HepG2 (cell line): Measurements from ENCODE around the gene CPPED1. TPM values are rescaled to one million over a fixed set of nuclear protein-coding genes. Genes with fewer than 3 reads are reported as not detected.

Source experiments
- FOXA1 ChIP-seq, 2 experiments: fragments of 450-650 bp in 1 of 2; sonication (generic) in 1 of 2; formaldehyde crosslinking in 1 of 2; IDR thresholded peaks; 2 replicates each; pipeline versions ENCODE4 v1.4.0 to v1.6.1; 2016 to 2020; ENCODE audit warnings: missing genetic modification reagents in 1 of 2
- FOXP1 ChIP-seq, 2 experiments: fragments of 450-650 bp in 1 of 2; IDR thresholded peaks; 2 replicates each; pipeline ENCODE4 v1.6.1; 2017 to 2018; ENCODE audit warnings: antibody characterized with exemption in 1 of 2
- GFI1 ChIP-seq: sonication (generic); formaldehyde crosslinking; IDR thresholded peaks from 2 replicates; pipeline ENCODE4 v1.5.0; 2020; ENCODE audit warnings: missing genetic modification reagents, mild to moderate bottlenecking, borderline replicate concordance
- HDAC1 ChIP-seq: sonication (generic); formaldehyde crosslinking; IDR thresholded peaks from 2 replicates; pipeline ENCODE4 v1.5.1; 2020; ENCODE audit warnings: mild to moderate bottlenecking, missing genetic modification reagents
- HIVEP1 ChIP-seq: sonication (generic); formaldehyde crosslinking; IDR thresholded peaks from 2 replicates; pipeline ENCODE4 v1.4.0; 2020; ENCODE audit warnings: mild to moderate bottlenecking, missing genetic modification reagents
- IKZF4 ChIP-seq: sonication (generic); formaldehyde crosslinking; IDR thresholded peaks from 2 replicates; pipeline ENCODE4 v1.5.1; 2020; ENCODE audit warnings: borderline replicate concordance, mild to moderate bottlenecking, low read depth, missing genetic modification reagents; ENCODE audit errors: not compliant biosample characterization
- KAT8 ChIP-seq: IDR thresholded peaks from 2 replicates; pipeline ENCODE4 v1.6.1; 2016; ENCODE audit warnings: missing genetic modification reagents, missing compliant biosample characterization
- KLF11 ChIP-seq: IDR thresholded peaks from 2 replicates; pipeline ENCODE4 v1.6.1; 2016; ENCODE audit warnings: missing compliant biosample characterization
- SSRP1 ChIP-seq: IDR thresholded peaks from 2 replicates; pipeline ENCODE4 v1.6.1; 2016; ENCODE audit warnings: control low read depth
- TEAD3 ChIP-seq: optimal IDR thresholded peaks from 2 replicates; pipeline ENCODE3; 2016; ENCODE audit warnings: borderline replicate concordance
- ZBTB38 ChIP-seq: sonication (generic); formaldehyde crosslinking; IDR thresholded peaks from 2 replicates; pipeline ENCODE4 v1.5.1; 2020; ENCODE audit warnings: mild to moderate bottlenecking, missing genetic modification reagents
- ZNF292 ChIP-seq: sonication (generic); formaldehyde crosslinking; IDR thresholded peaks from 2 replicates; pipeline ENCODE4 v1.8.1; 2022; ENCODE audit warnings: mild to moderate bottlenecking, low read depth, missing genetic modification reagents, borderline replicate concordance
- ZNF451 ChIP-seq: sonication (generic); formaldehyde crosslinking; IDR thresholded peaks from 2 replicates; pipeline ENCODE4 v1.5.0; 2020; ENCODE audit warnings: mild to moderate bottlenecking, missing genetic modification reagents
- polyA plus RNA-seq, 8 experiments: library from polyadenylated mRNA; depleted of rRNA in 3 of 8; stranded (reverse) in 7 of 8; unstranded in 1 of 8; fragments of >200 nt; fragmentation: Illumina TruSeq in 4 of 8; extraction: Trizol in 4 of 8; gene quantifications; 2 replicates each; pipeline versions ENCODE4 v1.2.1 to v1.2.3, GENCODE V29; 2011 to 2016; ENCODE audit warnings: low read depth in 4 of 8, missing spikeins in 1 of 8, mixed read lengths in 1 of 8; ENCODE audit not compliant: insufficient read depth in 1 of 8
- total RNA-seq, 5 experiments: library from RNA; depleted of rRNA; stranded (reverse); fragments of >200 nt; fragmentation: Illumina TruSeq; extraction: Trizol; gene quantifications; 2 replicates each; pipeline ENCODE4 v1.2.3, GENCODE V29; 2016; ENCODE audit warnings: low read depth in 1 of 5
- TF ChIP-seq, protein P1 (sequence below): sonication (generic); formaldehyde crosslinking; IDR thresholded peaks from 2 replicates; pipeline ENCODE4 v1.5.0; 2020; ENCODE audit warnings: mild to moderate bottlenecking, missing genetic modification reagents
- TF ChIP-seq, protein P2 (sequence below): sonication (generic); formaldehyde crosslinking; IDR thresholded peaks from 2 replicates; pipeline ENCODE4 v1.5.1; 2020; ENCODE audit warnings: missing genetic modification reagents, mild to moderate bottlenecking, borderline replicate concordance
- TF ChIP-seq, protein P3 (sequence below): IDR thresholded peaks from 2 replicates; pipeline ENCODE4 v1.6.1; 2016; ENCODE audit warnings: mild to moderate bottlenecking
- TF ChIP-seq, protein P4 (sequence below): IDR thresholded peaks from 2 replicates; pipeline ENCODE4 v1.6.1; 2012; ENCODE audit warnings: low read depth, low read length, improper control_type of control experiment
- TF ChIP-seq, protein P5 (sequence below): sonication (generic); formaldehyde crosslinking; IDR thresholded peaks from 2 replicates; pipeline ENCODE4 v1.5.0; 2020; ENCODE audit warnings: missing genetic modification reagents

Gene CPPED1
- total and polyA plus RNA-seq, 2 of the 13 experiments (the other 11 are each of a cell fraction or from before 2014, with no cell fraction given) = 66.6 to 71.3 TPM

DNA sequence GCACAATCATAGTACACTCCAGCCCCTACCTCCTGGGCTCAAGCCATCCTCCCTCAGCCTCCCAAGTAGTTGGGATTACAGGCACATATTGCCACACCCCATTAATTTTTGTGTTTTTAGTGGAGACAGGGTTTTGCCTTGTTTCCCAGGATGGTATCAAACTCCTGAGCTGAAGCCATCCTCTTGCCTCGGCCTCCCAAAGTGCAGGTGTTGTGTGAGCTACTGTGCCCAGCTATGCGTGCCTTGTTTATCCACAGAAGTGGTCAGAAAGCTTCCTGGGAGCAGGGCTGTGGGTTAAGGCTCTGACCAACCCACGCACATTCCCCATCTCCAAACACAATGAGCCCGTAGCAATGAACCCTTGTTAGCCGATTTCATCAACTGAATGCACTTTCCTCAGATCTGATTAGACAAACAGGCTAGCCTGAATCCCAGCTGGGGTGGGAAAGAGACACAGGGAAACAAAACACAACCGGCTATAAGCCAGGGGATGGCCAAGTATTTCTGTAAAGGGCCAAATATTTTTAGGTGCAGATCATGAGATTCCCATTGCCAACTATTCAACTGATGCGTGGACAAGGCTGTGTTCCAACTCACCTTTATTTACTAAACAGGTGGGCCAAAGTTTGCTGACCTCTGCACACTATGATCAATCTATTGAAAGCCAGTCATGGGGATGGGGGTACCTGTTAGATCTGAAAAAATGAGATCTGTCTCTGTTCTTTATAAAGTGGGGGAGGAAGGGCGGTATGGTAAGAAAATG lies 193.6 kb downstream of the CPPED1 start (continued):
- TF ChIP-seq, protein P1, sequence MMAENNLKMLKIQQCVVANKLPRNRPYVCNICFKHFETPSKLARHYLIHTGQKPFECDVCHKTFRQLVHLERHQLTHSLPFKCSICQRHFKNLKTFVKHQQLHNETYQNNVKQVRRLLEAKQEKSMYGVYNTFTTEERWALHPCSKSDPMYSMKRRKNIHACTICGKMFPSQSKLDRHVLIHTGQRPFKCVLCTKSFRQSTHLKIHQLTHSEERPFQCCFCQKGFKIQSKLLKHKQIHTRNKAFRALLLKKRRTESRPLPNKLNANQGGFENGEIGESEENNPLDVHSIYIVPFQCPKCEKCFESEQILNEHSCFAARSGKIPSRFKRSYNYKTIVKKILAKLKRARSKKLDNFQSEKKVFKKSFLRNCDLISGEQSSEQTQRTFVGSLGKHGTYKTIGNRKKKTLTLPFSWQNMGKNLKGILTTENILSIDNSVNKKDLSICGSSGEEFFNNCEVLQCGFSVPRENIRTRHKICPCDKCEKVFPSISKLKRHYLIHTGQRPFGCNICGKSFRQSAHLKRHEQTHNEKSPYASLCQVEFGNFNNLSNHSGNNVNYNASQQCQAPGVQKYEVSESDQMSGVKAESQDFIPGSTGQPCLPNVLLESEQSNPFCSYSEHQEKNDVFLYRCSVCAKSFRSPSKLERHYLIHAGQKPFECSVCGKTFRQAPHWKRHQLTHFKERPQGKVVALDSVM = peak; percentile 86
- TF ChIP-seq ZNF451 (CRISPR knock-in tag) (peak; percentile 54; the same call in 1 of the 2 replicates), ZNF292 (CRISPR knock-in tag) (peak; percentile 55; the same call in 1 of the 2 replicates), IKZF4 (CRISPR knock-in tag) (peak; percentile 33), TEAD3 (peak; percentile 19), HIVEP1 (CRISPR knock-in tag) (0 out of 2 replicates have a peak, but pooled peaks have one; percentile 48), KAT8 (CRISPR knock-in tag) (0 out of 2 replicates have a peak, but pooled peaks have one; percentile 32), ZBTB38 (CRISPR knock-in tag) (peak; percentile 88), FOXP1 (IDR thresholded peaks at IDR 0.05) (no peak), FOXP1 (CRISPR knock-in tag; IDR thresholded peaks at IDR 0.05) (peak; percentile 8; the same call in 1 of the 2 replicates), SSRP1 (CRISPR knock-in tag) (peak; percentile 27; the same call in 1 of the 2 replicates), FOXA1 (IDR thresholded peaks at IDR 0.05) (no peak), FOXA1 (CRISPR knock-in tag; IDR thresholded peaks at IDR 0.05) (peak; percentile 69), HDAC1 (CRISPR knock-in tag) (0 out of 2 replicates have a peak, but pooled peaks have one; percentile 24), KLF11 (CRISPR knock-in tag) (peak; percentile 14; the same call in 1 of the 2 replicates), GFI1 (CRISPR knock-in tag) (no peak)
- TF ChIP-seq, protein P2, sequence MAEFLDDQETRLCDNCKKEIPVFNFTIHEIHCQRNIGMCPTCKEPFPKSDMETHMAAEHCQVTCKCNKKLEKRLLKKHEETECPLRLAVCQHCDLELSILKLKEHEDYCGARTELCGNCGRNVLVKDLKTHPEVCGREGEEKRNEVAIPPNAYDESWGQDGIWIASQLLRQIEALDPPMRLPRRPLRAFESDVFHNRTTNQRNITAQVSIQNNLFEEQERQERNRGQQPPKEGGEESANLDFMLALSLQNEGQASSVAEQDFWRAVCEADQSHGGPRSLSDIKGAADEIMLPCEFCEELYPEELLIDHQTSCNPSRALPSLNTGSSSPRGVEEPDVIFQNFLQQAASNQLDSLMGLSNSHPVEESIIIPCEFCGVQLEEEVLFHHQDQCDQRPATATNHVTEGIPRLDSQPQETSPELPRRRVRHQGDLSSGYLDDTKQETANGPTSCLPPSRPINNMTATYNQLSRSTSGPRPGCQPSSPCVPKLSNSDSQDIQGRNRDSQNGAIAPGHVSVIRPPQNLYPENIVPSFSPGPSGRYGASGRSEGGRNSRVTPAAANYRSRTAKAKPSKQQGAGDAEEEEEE (CRISPR knock-in tag) = no peak
- TF ChIP-seq, protein P3, sequence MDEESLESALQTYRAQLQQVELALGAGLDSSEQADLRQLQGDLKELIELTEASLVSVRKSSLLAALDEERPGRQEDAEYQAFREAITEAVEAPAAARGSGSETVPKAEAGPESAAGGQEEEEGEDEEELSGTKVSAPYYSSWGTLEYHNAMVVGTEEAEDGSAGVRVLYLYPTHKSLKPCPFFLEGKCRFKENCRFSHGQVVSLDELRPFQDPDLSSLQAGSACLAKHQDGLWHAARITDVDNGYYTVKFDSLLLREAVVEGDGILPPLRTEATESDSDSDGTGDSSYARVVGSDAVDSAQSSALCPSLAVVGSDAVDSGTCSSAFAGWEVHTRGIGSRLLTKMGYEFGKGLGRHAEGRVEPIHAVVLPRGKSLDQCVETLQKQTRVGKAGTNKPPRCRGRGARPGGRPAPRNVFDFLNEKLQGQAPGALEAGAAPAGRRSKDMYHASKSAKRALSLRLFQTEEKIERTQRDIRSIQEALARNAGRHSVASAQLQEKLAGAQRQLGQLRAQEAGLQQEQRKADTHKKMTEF (CRISPR knock-in tag) = 0 out of 2 replicates have a peak, but pooled peaks have one; percentile 42
- TF ChIP-seq, protein P4, sequence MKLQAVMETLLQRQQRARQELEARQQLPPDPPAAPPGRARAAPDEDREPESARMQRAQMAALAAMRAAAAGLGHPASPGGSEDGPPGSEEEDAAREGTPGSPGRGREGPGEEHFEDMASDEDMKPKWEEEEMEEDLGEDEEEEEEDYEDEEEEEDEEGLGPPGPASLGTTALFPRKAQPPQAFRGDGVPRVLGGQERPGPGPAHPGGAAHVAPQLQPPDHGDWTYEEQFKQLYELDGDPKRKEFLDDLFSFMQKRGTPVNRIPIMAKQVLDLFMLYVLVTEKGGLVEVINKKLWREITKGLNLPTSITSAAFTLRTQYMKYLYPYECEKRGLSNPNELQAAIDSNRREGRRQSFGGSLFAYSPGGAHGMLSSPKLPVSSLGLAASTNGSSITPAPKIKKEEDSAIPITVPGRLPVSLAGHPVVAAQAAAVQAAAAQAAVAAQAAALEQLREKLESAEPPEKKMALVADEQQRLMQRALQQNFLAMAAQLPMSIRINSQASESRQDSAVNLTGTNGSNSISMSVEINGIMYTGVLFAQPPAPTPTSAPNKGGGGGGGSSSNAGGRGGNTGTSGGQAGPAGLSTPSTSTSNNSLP = no peak
- TF ChIP-seq, protein P5, sequence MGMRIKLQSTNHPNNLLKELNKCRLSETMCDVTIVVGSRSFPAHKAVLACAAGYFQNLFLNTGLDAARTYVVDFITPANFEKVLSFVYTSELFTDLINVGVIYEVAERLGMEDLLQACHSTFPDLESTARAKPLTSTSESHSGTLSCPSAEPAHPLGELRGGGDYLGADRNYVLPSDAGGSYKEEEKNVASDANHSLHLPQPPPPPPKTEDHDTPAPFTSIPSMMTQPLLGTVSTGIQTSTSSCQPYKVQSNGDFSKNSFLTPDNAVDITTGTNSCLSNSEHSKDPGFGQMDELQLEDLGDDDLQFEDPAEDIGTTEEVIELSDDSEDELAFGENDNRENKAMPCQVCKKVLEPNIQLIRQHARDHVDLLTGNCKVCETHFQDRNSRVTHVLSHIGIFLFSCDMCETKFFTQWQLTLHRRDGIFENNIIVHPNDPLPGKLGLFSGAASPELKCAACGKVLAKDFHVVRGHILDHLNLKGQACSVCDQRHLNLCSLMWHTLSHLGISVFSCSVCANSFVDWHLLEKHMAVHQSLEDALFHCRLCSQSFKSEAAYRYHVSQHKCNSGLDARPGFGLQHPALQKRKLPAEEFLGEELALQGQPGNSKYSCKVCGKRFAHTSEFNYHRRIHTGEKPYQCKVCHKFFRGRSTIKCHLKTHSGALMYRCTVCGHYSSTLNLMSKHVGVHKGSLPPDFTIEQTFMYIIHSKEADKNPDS (CRISPR knock-in tag) = no peak
